Measurements from ENCODE around the gene CSF1. TPM values are rescaled to one million over a fixed set of nuclear protein-coding genes. Genes with fewer than 3 reads are reported as not detected.

Gene CSF1
- total and polyA plus RNA-seq, 2 donors (not counting 1 experiment from before 2014, with no cell fraction given): 28.6 to 48.9 TPM

- Histone ChIP-seq H3K27me3 (ENCODE audit: control insufficient read depth, insufficient read depth, low read length) (peaks cover 2% of the 10 kb centered on the region), H3K4me2 (ENCODE audit: extremely low read depth, insufficient read depth, low read length) (no peak overlapping the region), H4K20me1 (ENCODE audit: control insufficient read depth, extremely low read depth, insufficient read depth, low read length) (no peaks in the 10 kb centered on the region), H3K4me3 (replicated peaks in 1 of 4; ENCODE audit: control extremely low read depth in 1 of 4, insufficient read depth in 1 of 4, low read depth in 3 of 4, low read length in 4 of 4) (no peak overlapping the region), H3K27ac (ENCODE audit: insufficient read depth, low read length) (no peak overlapping the region), H3K9me3 (ENCODE audit: control insufficient read depth, insufficient read depth, low read depth, low read length) (no peaks in the 10 kb centered on the region), H2AFZ (ENCODE audit: low read length) (no peak overlapping the region), H3K79me2 (ENCODE audit: control insufficient read depth, insufficient read depth, low read length) (peaks cover 13% of the 10 kb centered on the region), H3K9ac (ENCODE audit: insufficient read depth, low read length) (no peak overlapping the region), H3K4me1 (ENCODE audit: control insufficient read depth, extremely low read depth, insufficient read depth, low read length) (peaks cover 4% of the 10 kb centered on the region), H3K36me3 (ENCODE audit: control insufficient read depth, insufficient read depth, low read length) (no peaks in the 10 kb centered on the region)
- no peak for TF ChIP-seq EZH2 (IDR thresholded peaks at IDR 0.05; ENCODE audit: low read length, missing control alignments)
- no peak for TF ChIP-seq CTCF (conservative IDR thresholded peaks at IDR 0.05 in 1 of 2, IDR thresholded peaks at IDR 0.05 in 1 of 2; ENCODE audit: low read depth in 1 of 2, low read length in 2 of 2)
- no peak for DNase-seq (ENCODE audit: low read depth in 2 of 2)
These were observed 3.4 kb upstream of the CSF1 start for GRCh38 chr1:109907190-109907774.

GRCh38 chr1:109908836-109909235 lies 1.8 kb upstream of the CSF1 start:
- Histone ChIP-seq H3K79me2 (ENCODE audit: control insufficient read depth, insufficient read depth, low read length) (peaks cover 28% of the 10 kb centered on the region), H3K4me1 (ENCODE audit: control insufficient read depth, extremely low read depth, insufficient read depth, low read length) (peaks cover 10% of the 10 kb centered on the region), H3K4me3 (replicated peaks in 1 of 4; ENCODE audit: control extremely low read depth in 1 of 4, insufficient read depth in 1 of 4, low read depth in 3 of 4, low read length in 4 of 4) (no peak overlapping the region), H4K20me1 (ENCODE audit: control insufficient read depth, extremely low read depth, insufficient read depth, low read length) (no peaks in the 10 kb centered on the region), H3K9ac (ENCODE audit: insufficient read depth, low read length) (no peak overlapping the region), H3K27me3 (ENCODE audit: control insufficient read depth, insufficient read depth, low read length) (peaks cover 2% of the 10 kb centered on the region), H3K36me3 (ENCODE audit: control insufficient read depth, insufficient read depth, low read length) (no peaks in the 10 kb centered on the region), H3K27ac (ENCODE audit: insufficient read depth, low read length) (no peak overlapping the region), H3K9me3 (ENCODE audit: control insufficient read depth, insufficient read depth, low read depth, low read length) (no peaks in the 10 kb centered on the region), H3K4me2 (ENCODE audit: extremely low read depth, insufficient read depth, low read length) (no peak overlapping the region), H2AFZ (ENCODE audit: low read length) (no peak overlapping the region)
- no peak for DNase-seq (ENCODE audit: low read depth in 2 of 2)
- TF ChIP-seq EZH2 (IDR thresholded peaks at IDR 0.05; ENCODE audit: low read length, missing control alignments) (no peak), CTCF (conservative IDR thresholded peaks at IDR 0.05 in 1 of 2, IDR thresholded peaks at IDR 0.05 in 1 of 2; ENCODE audit: low read depth in 1 of 2, low read length in 2 of 2) (no peak)

- Histone ChIP-seq H3K36me3 (ENCODE audit: control insufficient read depth, insufficient read depth, low read length) (no peaks in the 10 kb centered on the region), H3K9me3 (ENCODE audit: control insufficient read depth, insufficient read depth, low read depth, low read length) (no peaks in the 10 kb centered on the region), H3K27me3 (ENCODE audit: control insufficient read depth, insufficient read depth, low read length) (peaks cover 2% of the 10 kb centered on the region), H3K4me3 (replicated peaks in 1 of 4; ENCODE audit: control extremely low read depth in 1 of 4, insufficient read depth in 1 of 4, low read depth in 3 of 4, low read length in 4 of 4) (no peak overlapping the region), H3K79me2 (ENCODE audit: control insufficient read depth, insufficient read depth, low read length) (peaks cover 35% of the 10 kb centered on the region), H2AFZ (ENCODE audit: low read length) (no peak overlapping the region), H3K27ac (ENCODE audit: insufficient read depth, low read length) (no peak overlapping the region), H3K4me2 (ENCODE audit: extremely low read depth, insufficient read depth, low read length) (no peak overlapping the region), H4K20me1 (ENCODE audit: control insufficient read depth, extremely low read depth, insufficient read depth, low read length) (no peaks in the 10 kb centered on the region), H3K9ac (ENCODE audit: insufficient read depth, low read length) (no peak overlapping the region), H3K4me1 (ENCODE audit: control insufficient read depth, extremely low read depth, insufficient read depth, low read length) (peaks cover 14% of the 10 kb centered on the region)
- DNase-seq (ENCODE audit: low read depth in 2 of 2): no peak
- TF ChIP-seq EZH2 (IDR thresholded peaks at IDR 0.05; ENCODE audit: low read length, missing control alignments): no peak
- TF ChIP-seq CTCF (conservative IDR thresholded peaks at IDR 0.05 in 1 of 2, IDR thresholded peaks at IDR 0.05 in 1 of 2; ENCODE audit: low read depth in 1 of 2, low read length in 2 of 2): no peak
These were observed 1.1 kb upstream of the CSF1 start for GRCh38 chr1:109909561-109909960.
